HG02840 (cell line): ENCODE data around the gene ASAP3.

Experiments used
- ATAC-seq: cut with Tn5 transposase; IDR thresholded peaks from one replicate; pipeline ENCODE4 v1.9.1; 2021; ENCODE audit warnings: mild to moderate bottlenecking, moderate library complexity, moderate number of reproducible peaks; ENCODE audit not compliant: unreplicated experiment, low FRiP score

ASAP3 gene

DNA sequence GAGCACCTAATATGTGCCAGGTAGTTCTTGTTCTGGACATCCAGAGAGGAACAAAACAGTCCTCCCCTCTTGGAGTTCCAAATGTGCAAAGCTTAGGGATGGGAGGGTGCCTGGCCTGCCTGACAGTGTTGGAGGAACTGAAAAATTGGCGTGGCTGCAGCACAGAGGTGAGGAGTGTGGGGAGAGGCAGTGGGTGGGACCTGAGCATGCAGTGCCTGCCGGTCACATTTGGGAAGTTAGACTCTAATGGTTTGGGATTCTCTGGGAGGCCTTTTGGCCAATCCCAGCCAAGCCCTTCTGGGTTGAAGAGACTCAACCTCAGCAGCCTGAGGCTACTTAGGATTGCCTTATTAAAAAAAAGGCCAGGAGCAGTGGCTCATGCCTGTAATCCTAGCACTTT lies 57.2 kb downstream of the ASAP3 start:
- no peak for ATAC-seq

DNA sequence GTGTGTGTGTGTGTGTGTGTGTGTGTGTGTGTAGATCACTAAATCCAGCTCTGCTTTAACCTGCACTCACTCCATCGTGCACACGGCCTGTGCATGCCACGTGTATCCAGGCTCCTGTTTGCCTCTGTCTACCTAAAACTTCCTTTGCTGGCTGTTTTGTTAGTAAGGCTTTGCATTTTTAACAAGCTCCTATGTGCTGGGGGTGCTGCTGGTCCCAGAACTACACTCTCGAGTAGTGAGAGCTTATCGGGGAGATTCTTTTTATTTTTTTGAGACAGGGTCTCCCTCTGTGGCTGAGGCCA lies 58.8 kb downstream of the ASAP3 start:
- ATAC-seq = no peak

DNA sequence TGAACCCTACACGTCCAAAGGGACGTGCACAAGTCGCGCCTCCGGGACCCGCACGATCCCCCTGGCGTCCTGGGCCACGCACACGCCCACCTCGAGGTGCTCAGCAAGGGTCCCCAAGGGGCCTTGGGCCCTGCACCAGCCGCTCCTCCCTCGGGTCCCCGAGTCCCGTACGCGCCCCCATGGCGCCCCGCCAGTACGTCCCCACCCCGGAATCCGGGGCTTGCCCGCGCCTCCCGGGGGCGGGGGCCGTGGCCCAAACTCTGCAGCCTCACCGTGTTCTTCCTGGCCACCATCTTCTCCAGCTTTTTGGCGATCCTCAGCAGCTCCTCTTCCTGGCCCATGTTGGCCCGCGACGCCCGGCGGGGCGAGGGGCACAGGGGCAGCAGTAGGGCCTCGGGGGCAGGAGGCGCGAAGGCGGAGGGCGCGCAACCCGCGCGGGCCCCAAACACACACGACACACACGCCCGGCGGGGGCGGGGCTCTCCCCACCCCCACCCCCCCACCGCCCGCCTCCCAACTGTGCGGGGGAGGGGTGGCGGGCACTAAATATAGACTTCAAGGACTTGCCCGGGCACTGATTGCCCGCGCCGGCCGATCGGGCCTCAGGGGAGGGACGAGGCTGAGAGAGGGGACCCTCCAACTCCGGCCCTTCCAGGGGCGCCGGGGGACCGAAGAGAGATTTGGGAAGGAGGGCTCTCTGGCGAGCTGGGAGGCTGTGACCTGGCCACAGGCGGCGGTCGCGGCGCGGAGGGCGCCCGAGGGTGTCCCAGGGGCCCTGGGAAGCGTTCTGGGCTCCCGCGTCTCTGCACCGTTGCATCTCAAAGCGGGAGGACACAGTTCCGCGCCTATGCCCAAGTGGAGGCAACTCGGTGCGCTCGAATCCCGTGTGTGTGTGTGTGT lies 59.4 kb downstream of the ASAP3 start, which contains the start of gene TCEA3:
Gene TCEA3, minus strand, starts transcription at position 456 of the 900 bp plus-strand sequence. Its CDS starts 115 bp downstream, at position 341.
- ATAC-seq = no peak

DNA sequence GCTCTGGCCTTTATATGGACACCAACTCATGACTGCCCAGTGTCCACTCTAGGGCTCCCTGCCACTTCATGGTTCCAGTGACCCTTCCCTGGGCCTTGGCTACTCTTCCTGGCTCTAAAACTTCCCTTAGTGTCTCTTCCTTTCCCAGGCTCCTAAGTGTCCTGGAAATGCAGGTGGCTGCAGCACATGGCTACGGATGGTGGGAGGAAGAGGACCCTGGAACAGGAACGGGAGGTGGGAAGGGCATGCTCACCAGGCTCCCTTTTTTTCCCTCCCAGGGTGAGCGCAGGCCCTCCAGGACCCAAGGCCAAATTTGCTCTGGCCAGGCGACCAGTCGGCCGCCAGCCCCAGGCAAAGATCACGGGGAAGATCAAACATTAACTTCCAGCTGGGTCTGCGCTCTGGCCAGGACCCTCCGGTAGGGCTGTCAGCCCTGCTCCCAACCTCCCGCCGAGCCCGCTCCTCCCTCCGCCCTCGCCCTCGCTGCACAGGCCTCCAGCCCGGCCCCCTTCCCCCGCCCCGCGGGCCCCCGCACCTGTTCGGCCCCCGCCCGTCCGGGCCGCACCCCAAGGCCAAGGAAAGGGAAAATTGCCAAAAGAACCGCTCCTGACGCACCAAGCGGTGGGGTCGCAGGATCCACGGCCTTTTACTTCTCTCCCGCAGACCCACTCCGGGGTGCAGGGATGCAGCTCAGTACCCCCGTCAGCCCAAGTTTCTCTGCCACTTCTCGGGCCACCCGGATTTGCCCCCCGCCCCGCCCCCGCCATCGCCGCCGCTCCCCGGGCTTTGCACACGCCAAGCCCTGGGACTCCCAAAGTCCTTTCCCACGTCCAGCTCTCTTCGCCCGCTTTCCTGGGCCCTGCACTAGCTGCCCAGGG lies 60.3 kb downstream of the ASAP3 start:
- no peak for ATAC-seq

DNA sequence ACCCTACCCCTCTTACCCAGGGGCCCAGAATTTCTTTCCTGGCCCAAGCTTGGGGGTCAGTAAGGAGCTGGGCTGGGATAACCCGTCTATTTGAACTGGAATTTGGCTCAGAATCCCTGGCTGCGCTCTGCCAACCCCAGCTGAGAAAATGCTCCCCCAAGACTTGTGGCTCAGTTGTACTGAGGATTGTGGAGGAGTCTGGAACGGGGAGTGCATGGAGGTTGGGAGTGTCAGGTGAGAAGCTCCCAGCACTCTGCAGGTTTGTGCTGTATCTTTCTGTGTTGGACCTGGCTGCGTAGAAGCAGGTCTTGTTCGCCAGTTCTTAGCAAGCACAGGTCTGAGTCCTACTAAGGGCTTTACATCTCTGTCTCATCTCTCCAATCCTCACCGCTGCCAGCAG lies 61.0 kb downstream of the ASAP3 start:
- no peak for ATAC-seq

DNA sequence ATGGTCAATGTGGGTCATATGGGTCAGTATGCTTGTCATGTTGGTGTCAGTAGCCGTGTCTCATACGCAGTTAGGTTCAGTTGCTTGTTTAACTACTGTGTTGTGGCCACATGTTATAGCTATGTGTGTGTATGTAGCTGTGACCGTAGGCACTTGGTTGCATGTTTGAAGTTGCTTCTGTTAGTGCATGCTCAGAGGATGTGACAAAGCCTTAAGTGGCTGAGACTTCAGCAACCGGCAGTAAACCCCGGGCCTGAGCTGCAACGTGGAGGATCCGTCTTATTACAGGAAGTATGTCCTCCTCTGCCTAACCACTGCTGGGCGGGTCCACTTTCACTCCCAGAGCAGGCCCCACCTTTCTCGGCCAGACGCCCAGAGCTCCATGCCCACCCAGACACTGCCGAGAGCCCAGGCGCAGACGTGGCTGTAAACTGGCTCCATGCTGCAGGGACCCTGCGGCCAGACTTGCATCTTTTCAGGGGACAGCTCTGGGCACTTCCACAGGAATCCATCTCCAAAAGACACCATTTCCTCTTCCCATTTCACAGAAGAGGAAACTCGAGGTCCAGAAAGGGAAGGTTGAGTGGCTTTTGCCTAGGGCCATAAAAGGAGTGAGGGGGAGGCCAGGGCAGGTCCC lies 61.6 kb downstream of the ASAP3 start:
- no peak for ATAC-seq

DNA sequence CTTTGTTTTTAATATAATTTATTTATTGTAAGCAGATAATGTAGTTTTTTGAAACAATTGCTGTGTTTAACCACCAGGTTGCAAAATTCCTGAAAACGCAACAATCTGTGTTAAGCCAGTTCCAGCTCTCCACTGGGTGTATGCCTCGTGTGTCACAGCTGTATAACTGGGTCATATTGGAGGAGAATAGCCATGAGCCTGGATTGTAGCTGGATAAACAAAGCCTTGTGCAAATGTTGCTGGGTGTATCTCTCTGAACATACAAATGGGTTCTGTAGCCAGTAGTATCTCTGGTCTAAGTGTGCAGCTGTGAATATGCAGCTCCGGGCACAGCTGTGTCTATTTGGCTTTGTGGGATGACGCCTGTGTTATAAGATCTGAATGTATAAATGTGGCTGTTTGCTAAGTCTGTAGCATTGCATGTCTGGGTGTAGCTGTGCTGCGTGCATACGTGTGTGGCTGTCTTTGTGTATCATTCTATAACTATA lies 62.2 kb downstream of the ASAP3 start:
- no peak for ATAC-seq

DNA sequence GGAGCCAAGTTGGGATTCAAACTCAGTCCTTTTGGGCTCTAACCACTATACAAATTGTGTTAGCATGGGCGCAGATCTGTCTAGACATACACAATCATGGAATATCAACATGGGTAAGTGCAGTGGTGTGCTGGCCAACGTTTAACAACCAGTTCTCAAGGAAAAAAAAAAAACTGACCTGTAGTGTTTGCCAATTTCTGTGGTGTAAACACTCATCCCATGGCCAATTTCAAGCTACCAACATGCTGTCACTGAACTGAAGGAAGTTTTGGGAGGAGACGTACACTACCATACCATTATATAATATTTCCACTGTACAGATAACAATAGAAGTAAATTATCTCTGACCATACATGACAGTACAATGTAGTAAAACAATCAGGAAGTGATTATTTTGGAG lies 62.6 kb downstream of the ASAP3 start:
- no peak for ATAC-seq

DNA sequence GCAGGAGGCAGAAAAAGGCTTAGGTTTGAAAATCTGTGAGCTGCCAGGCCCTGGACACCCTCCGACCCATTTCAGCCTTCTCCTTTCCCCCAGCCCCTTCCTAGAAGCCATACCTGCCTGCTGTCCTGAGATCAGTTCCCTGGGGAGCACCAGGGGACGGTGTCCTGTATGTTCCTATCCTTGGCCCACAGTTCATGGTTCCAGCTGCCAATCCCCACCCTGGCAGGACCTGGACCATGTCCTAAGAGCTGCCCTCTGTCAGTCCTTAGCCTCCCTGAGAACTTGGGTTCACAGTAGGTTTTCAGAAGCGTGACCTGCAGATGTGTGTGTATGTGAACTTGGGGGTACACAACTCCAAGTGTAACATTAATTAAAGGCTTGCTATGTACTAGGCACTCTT lies 63.2 kb downstream of the ASAP3 start:
- ATAC-seq = no peak

DNA sequence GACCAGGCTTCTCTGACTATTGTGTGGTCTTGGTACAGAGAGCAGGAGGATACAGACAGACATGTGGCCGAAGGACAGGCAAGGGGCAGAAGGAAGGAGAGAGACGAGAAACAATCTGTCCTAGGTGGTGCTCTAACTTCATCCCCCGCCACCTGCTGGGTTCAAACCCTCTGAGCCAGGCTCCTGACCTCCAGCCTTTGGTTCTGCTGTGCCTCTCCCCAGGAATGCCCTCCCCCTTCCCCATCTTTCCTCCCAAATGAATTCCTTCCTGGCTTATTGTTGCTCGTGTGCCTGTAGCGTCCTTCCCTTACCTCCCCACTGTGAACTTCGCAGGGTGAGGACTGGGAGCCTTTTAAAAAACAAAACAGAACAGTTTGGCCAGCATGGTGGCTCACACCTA lies 64.8 kb downstream of the ASAP3 start:
- ATAC-seq = no peak

DNA sequence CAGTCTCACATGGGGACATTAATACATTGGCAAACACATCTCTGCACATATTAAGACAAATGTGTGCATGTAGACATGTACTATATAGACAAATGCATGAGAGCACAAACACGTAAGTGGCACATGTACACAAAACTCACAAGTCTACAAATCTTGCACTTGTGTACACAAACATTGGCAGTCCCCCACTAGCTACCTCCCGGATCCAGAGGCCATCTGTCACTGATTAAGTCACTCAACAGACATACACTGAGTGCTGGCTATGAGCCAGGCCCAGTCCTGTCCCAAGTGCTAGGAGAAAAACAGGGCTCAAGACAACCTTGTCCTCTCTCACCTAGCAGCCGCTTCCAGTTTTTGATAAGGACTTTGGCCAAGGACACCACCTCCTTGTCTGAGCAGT lies 66.4 kb downstream of the ASAP3 start:
- ATAC-seq = no peak

DNA sequence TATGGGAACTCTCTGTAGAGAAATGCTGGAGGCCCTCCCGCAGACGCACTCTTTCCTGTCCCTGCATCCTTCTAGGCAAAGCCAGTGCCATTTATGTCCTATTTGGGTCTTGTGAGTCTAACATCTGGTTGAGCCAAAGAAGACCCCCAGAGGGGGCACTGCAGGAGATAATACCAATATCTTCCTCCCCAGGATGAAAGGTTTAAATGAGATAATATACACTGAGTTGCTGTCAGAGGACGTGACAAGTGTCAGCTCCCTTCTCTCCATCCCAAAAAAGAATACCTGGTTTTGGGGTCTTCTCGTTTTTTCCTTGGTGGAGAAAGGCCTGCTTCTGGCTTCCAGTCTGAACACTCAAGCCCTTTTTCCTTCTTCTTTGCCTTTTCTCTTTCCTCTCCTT lies 67.0 kb downstream of the ASAP3 start:
- ATAC-seq = no peak

DNA sequence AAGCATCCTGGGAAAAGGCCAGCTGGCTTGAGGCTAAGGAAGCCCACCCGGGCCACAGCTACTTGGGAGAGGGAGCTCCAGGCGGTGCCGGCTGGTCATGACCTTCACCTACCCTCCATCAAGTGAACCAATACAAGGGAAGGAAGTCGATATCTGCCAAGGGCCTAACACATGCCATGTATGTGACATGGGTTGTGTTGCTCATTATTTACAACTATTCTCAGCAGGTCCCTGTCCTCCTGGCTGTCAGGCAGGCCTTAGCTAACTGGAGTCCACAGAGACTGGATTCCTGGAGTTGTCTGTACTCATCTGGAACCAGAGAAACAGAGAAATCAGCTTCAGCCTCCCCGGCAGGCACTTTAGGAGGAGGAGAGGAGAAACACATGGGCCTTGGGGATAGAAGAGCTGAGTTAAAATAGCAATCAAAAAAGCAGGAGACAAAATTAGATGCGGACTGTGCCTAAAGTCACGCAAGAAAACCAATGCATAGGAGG lies 75.1 kb downstream of the ASAP3 start:
- ATAC-seq = no peak

DNA sequence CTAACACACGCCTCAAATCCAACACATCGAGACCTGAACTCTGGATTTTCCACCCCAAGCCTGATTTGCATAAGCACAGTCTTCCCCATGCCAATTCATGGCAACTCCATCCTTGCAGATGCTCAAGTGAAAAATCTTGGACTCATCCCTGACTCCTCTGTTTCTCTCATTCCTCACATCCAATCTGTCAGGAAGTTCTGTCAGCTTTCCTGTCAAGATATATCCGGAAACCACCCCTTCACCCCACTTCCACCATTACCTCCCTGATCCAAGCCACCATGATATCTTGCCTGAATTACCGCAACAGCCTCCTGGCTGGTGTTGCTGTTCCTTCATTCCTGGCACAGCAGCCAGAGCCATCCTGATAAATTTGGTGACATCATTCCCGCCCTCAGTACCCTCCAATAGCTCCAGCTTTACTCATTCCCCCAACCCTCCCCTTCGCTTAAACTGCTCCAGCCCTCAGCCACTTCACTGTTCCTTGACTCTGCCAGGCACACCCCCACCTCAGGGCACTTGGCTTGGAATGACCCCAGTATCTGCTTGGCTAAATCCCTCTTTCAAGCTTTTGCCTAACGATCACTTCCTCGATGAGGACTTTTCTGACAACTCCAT lies 76.9 kb downstream of the ASAP3 start:
- ATAC-seq = no peak

DNA sequence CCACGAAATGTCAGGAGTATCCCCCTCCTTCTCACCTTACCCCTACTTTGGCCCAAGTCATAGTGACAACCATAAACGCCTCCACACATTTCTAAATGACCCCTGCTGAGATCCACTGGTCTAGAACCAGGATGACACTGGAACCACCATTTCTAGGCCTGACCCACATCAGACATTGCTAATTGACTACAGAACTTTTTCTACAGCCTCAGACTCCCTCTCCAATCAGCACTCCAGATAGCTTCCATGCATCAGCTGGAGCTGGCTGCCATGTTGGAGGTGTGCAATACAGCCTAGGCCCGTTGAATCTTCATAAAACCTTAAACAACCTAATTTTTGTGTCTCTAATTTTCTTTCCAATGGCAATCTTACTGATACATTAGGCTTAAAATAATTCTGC lies 78.0 kb downstream of the ASAP3 start:
- no peak for ATAC-seq

DNA sequence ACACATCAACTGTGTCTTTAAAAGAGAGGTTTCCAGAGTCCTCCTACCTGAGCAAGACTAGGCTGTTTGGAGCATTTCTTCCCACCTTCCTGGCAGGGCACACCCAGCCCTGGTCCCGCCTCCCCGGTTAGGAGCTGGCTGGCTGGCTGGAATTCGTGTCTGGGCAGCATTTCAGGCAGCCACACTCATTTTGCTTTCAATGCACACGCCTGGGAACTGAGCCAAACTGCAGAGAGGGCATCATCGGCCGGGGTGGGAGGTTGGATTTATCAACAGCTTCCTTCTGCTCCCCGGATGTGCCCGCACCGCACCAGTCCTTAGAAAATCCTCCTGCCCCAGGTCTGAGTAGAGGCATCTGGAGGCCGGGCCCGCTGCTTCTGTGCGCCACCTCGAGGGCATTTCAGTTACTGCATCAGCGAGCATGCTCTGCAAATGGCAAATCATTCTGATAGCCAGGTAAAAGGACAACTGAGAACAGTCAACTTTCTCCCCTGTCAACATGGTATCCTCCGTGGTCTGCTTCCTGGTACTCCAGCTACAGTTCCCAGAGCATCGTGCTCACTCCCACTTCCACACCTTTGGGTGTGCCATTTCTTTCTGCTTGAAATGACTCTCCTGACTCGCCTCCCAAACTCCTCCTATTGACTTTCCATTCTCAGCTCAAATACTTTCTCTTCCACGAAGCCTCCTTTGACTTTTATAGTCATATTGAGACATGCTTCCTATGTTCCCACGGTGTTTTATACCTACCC lies 80.1 kb downstream of the ASAP3 start:
- ATAC-seq = no peak

DNA sequence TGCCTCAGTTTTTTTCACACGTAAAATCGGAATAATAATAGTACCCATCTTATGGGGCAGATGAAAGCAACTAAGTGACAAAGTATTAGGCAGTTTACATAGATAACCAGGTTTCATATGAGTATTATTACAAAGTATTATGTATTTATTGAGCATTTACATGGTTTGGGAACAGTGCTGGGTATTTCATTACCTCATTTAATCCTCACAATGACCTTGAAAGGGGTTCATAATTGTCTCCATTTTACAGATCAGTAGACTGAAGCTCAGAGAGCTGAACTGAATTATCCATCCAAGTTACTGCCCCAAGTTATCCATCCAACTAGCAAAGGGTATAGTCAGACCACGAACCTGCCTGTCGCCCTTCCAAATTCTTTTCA lies 80.6 kb downstream of the ASAP3 start:
- no peak for ATAC-seq

DNA sequence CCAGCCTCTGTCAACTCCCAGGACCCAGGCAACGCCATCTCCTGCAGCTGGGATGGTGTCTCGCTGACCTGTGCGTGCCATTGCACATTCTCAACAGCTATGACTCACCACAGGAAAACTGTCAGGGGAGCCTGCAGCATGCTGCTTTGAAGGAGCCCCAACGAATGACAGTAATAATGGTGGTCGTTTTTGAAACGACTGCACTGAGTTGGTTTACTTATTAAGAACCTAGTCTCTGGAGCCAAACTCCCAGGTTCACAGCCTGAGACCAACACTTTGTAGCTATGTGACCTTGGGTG lies 81.0 kb downstream of the ASAP3 start:
- no peak for ATAC-seq

DNA sequence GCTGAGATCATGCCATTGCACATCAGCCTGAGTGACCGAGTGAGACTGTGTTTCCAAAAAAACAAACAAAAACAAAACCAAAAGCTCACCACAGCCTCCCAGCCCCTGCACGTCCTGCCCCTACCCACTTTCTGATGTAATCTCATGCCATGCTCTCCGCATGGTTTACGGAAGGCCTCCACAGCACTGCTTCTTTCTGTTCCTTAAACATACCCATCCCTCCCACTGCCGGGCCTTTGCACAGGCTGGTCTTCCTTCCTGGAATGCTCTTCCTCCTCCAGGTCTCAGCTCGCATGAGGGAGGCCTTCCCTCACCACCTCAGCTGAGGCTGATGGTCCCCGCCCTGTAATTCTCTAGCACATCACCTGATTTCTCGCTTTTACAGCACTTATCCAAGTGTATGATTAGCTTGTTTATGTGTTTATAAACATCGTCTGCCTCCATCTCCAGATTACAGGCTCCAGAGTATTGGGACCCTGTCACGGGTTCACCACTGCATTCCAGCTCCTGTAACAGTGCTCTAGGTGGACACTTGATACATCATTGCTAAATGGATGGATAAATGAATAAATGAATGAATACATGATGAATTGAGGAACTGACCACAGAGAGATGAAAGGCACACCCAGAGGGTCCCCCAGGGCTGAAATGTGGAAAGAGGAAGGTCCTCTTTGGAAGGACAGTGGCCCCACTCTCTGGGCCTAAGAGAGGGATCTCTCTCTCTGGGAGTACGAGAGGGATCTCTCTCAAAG lies 81.5 kb downstream of the ASAP3 start:
- no peak for ATAC-seq
